Stimulated activated CD8-positive, alpha-beta memory T cell treated with anti-CD3 and anti-CD28 coated beads, Interleukin-12 subunit alpha, Interleukin-12 subunit beta, amount 100 ng/mL, for 24 hours (primary cell): Measurements from ENCODE around the gene SOX11.

ENCODE experiments used
- DNase-seq: peaks from one replicate; pipeline ENCODE4 v3.0.0-alpha.2; 2020; ENCODE audit errors: extremely low read depth

The SOX11 gene

GRCh38 chr2:5723791-5724735 is 31.9 kb downstream of the SOX11 start:
- DNase-seq: no peak

GRCh38 chr2:5725072-5725471 is 32.9 kb downstream of the SOX11 start:
- no peak for DNase-seq

GRCh38 chr2:5725794-5726463 is 33.7 kb downstream of the SOX11 start:
- no peak for DNase-seq

- DNase-seq: no peak
These were observed 35.1 kb downstream of the SOX11 start for GRCh38 chr2:5727235-5727634.

GRCh38 chr2:5729416-5729815 is 37.2 kb downstream of the SOX11 start:
- no peak for DNase-seq

DNA sequence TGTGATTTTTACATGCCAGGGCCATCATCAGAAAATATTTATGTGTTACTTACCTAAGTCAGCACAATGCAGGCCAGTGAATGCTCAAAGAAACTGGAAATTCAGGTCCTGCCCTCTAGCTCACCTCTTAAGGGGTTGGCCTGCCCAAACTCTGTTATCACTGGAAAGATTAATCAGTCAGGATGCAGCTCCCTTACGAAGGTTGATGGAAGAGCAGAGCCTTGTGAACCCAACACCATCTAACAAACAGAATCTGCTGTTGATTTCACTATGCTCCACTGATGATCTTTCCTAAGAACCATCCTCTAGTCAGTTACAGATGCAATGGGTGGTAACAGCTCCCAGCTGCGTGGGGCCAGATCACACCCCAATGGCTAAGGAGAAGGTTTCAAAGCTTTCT is 38.2 kb downstream of the SOX11 start:
- DNase-seq: no peak

DNA sequence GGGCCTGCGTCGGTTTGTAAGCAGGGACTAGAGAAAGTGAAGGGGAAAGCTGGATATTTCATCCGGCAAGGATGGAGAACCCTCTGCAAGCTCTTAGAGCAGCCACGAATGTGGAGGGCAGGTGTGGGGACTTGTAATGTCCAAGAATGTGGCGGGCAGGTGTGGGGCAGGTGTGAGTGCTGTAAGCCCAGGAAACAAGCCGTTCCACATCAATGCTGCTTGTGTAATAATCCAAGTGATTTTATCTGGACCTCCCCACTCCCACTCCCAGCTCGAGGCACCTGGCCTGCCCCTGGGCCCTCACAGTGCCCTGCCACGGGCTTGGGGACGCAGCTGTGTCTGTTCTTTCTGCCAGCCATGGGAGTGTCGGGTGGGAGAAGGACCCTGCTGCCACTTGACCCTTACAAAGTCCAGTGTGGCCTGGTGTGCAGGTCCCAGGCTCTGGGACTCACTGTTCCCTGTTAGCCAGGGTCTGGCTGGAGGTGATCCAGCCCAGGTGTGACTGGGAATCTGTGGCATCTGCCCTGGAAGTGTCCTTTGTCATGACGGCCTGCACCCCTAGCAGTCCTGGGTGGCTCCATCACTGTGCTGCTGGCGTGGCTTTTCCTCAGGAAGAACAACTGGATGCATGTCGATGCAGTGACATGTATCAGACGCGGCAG is 42.8 kb downstream of the SOX11 start:
- DNase-seq: no peak

DNA sequence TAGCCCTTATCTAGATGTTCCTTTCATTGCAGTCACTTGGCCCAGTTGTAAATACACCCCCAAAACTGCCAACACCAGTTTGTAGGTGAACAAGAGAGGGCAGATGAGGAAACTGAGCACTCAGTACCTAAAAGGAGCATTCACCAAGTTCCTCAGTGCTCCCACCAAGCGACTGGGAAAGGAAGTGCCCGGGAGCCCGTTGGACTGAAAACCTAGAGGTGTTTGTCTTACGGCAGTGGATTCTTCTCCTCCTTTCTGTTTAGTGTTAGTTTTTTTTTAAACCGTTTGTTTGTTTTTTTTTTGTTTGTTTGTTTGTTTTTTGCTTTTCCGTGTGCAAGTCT is 43.3 kb downstream of the SOX11 start:
- DNase-seq: no peak

DNA sequence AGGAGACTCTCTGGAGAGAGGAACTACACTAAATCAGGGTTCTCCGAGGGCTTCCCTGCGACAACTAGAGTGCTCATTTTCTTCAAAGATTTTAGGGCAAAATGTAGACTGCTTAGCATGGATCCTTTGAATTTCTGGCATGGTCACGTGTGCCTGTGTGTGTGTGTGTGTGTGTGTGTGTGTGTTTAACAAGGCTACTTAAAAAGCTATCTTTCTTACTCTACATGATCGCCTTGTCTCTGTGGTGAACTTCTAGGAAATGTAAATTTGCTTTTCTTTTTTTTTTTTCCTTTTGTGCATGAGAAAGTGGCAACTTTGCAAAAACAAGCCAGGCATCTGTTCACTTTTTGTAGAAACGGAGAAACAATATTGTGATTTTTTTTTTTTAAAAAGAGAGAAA is 43.9 kb downstream of the SOX11 start:
- DNase-seq: no peak

GRCh38 chr2:5736886-5737285 is 44.7 kb downstream of the SOX11 start:
- no peak for DNase-seq

GRCh38 chr2:5740053-5740452 is 47.9 kb downstream of the SOX11 start:
- no peak for DNase-seq

DNA sequence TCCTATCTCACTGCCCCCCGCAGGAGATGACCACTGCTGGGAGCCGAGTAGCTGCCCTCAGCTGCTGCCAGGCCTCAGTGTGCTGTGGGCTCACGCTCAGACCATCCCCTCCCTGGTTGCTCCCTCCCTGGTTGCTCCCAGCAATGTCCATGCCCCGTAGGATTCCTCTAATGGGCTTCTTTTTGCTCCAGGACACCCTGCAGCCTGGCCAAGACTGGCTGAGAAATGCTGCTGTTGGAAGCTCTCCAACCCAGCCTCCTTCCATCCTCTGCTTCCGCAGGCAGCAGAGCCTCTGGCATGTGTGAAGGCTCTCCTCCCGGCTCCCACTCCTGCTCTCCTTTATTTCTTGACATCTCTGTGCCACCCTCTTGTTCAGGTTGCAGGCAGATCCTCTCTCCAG is 48.6 kb downstream of the SOX11 start:
- DNase-seq: no peak

DNA sequence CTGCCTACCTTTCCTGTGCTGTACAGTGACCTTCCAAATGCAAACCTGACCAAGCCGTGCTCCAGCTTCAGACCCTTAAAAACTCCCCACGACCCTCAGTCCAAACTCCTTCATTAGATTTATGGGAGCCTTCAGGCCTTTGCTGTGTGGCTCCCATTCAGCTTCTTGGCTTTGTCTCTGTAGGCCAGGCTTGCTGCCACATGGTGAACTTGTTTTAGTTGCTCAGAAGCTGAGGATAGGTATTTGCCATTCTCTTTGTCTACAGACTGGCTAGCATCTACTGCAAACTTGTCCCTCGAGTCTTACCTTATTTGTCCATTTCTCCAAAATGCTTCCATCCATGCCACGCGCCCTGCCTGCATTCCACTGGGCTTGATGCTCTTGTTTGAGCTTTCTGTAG is 49.1 kb downstream of the SOX11 start:
- no peak for DNase-seq

DNA sequence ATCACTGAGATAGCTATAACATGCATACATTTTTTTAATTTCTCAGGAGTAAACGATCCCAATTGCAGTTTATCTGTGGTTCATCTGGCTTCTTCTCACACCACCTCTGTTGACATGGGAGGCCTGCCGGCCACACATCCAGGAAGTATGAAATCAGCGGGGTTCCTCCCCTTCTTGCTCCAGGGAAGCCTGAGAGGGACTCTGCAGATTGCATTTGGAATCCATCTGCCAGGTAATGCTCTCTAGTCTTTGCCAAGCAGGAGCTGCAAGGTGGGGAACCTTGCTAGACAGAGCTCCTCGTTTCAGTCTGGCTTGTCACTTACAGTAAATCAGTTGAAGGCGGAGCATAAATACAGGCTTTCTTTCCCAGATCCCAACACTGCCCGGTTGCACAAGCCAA is 49.9 kb downstream of the SOX11 start:
- no peak for DNase-seq

GRCh38 chr2:5748391-5748790 is 56.2 kb downstream of the SOX11 start:
- DNase-seq: no peak

GRCh38 chr2:5748946-5749345 is 56.8 kb downstream of the SOX11 start:
- DNase-seq: no peak

GRCh38 chr2:5749347-5749746 is 57.2 kb downstream of the SOX11 start:
- no peak for DNase-seq
